Right ventricle myocardium inferior (tissue), 1 donor: ENCODE data around the gene TECTB. TPM values are rescaled to one million over a fixed set of nuclear protein-coding genes. Genes with fewer than 3 reads are reported as not detected.

Source experiments
- ATAC-seq: fragments of 200-7000 bp; cut with Tn5 transposase; one replicate; pipeline ENCODE4 v1.9.1; 2020; ENCODE audit warnings: mild to moderate bottlenecking, moderate library complexity
- DNase-seq: peaks from one replicate; pipeline ENCODE4 v3.0.0; 2021; ENCODE audit errors: missing footprints
- intact Hi-C: fragments of 100-400 bp; cut with DNase I; formaldehyde crosslinking; loops from one replicate; pipeline ENCODE4 v1.11.0; 2022
- total RNA-seq: library from RNA; stranded (reverse); fragmentation: NEBNext Ultra II Directional; extraction: Animal tissue kit (Norgen Biotek cat#: 25700); gene quantifications from one replicate; pipeline ENCODE4 v1.2.1, GENCODE V29; 2021
- donor health status: DM: no; HTN: yes; CAD: no; lungs with severe emphysema.

Gene TECTB
- total RNA-seq, 1 donor from 2014 or later = not detected

DNA sequence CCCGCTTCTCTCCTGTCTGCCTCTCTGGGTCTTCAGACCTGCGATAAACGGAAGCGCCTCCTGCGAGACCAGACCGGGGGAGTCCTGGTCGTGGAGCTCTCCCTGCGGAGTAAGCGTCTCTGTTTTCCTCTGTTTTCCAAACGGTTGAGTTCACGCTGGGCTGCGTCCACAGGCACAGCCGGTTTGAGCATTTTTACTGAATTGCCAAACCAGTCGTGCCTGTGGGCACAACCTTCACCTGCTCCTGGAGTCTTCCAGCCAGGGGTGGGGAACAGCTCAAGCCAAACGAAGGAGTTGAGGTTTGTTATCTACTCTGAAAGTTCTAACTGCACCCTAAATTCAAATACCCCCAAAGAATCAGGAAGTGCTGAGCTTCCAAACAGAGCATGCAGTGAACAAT is 16.3 kb downstream of the TECTB start:
- no peak for DNase-seq
- no peak for ATAC-seq
- intact Hi-C loops = loop anchor here (5.0 kb wide), 1 partner anchor 122 kb away; no protein-coding TSS in a partner anchor

DNA sequence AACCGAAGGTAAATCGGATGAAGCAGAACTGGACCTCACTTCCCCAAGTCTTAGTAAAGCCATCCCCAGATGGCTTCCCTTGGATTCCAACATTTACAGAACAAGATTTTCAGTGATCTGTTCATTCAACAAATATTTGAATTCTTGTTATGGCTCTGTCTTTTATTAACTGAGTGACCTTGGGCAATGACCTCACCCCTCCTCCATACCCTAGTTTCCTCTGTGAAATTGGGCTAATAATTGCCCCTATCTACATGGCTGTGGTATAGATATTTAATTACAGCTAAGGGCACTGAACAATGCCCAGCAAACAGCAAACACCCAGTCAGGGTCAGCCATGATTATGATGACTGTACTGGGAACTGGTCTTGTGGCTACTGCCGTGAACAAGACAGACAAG is 19.1 kb downstream of the TECTB start:
- DNase-seq = no peak
- ATAC-seq = no peak
- intact Hi-C loops = no loop called here

DNA sequence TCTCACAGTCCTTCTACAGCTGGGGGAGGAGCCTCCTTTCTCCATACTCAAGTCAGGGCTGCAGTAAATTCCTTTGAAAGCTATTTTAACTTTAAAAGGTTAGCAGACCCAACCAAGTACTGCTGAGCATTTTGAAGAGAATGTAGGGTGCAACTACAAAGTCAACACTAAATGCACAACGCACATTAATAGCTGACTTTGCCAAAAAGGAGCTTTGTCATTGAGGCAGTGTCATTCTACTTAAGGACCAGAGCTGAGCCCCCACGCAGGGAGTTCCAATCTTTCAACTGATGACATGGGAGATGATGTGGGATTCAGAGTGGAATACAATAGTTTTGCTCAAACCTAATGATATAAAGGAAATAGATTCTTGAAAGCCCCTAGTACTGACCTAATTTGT is 20.3 kb downstream of the TECTB start:
- intact Hi-C loops = no loop called here
- ATAC-seq = no peak
- no peak for DNase-seq

DNA sequence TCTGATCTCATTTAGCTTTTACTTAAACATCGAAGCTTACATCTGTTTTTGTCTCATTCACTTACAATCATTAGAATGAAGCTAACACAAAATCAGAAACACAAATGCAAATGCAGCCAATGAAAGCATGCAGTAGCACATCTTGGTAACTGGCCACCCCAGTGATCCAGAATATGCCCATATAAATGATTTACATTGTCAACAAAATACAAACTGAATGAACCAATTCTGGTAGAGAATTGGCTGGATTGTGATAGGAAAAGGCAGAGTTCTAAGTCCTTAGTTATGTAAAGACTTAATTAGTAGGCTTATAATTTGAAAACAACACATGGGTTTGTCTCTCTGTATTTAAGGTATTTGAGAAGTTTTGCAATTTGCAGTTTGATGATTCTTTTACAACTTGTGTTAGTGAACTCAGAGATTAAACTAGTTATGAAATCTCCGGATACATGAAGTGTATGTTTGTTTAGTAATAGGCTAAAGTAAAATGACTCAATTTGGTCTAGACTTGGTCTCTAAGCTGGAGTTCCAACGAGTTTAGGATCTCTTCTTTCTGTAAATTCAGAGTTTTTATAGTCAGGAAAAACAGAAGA is 21.2 kb downstream of the TECTB start:
- no peak for DNase-seq
- intact Hi-C loops = no loop called here
- no peak for ATAC-seq

DNA sequence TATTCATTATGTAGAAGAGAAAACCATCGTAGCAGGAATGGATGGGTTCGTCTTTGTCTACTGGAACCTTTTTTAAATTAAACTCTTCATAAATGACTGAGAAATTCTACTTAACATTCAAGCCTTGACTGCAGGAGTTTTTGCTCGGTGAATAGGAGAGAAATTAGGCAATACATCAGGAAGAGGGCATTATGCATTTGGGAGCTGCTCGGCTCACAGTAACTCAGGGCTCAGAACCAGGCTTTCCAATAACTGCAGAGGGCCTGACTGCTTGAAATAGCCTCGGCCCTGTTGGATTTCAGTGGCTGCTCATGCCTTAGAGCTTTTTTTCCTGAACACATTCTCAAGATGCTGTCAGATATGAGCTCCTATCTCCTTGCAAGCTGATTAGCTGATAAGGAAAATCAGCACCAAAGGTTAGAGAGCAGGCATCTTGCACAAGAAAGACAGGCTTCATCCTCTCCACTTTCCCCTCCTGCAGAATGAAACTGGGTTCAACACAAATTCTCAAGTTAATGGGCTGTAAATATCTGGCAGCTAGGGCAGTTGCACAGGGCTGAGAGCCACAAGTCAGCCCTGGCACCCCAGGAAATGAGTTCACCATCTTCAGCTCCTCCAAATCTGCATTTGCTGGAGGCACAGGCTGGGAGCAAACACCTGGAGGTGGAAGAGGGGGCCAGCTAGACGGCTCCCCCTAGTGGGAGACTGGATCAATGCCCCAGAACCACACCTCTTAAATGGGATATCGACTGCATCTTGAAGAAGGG is 24.3 kb downstream of the TECTB start:
- DNase-seq (no peak), ATAC-seq (peak; percentile 62)
- intact Hi-C loops = loop anchor here (1.0 kb wide), 1 partner anchor 131 kb away; no protein-coding TSS in a partner anchor

DNA sequence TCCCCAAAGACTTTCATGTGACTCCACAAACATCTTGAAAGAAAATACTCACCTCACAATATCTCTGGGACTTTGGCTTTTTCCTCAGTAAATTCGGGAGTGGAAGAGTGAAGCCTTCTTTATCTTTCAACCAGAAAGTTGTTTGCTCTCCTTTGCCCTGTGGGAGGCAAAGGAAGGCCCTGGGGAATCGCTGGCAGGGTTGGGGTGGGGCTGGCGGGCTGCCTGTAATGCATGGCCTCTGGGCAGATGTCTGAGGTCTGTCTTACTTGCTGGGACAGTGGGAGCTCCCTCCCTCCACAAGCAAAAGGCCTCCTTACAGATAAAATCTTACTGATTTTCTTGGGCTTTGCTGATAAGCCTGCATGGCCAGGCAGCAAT is 24.9 kb downstream of the TECTB start:
- ATAC-seq = no peak
- no peak for DNase-seq

DNA sequence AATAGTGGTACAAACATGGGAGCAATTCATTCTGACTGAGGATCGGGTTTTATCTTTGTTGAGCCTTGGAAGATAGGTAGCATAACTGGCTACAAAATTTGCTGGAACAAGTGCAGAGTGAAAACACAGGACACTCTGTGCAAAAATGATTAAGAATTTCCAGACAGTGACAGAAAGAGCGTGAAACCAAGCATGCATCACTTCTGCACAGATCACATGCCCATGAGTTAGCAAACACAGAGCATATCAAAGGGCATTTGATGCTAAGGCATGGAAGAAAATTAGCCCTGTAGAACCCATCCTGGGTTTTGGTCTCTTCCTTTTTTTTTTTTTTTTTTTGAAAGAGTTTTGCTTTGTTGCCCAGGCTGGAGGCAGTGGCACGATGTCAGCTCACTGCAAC is 28.3 kb downstream of the TECTB start:
- no peak for DNase-seq
- intact Hi-C loops = loop anchor here (10.0 kb wide), 3 partner anchors 123 to 557 kb away; no protein-coding TSS in a partner anchor
- no peak for ATAC-seq

More for the DNA sequence above, 24.9 kb downstream of the TECTB start:
- intact Hi-C loops = loop anchor here (1.0 kb wide), 1 partner anchor 132 kb away; no protein-coding TSS in a partner anchor

DNA sequence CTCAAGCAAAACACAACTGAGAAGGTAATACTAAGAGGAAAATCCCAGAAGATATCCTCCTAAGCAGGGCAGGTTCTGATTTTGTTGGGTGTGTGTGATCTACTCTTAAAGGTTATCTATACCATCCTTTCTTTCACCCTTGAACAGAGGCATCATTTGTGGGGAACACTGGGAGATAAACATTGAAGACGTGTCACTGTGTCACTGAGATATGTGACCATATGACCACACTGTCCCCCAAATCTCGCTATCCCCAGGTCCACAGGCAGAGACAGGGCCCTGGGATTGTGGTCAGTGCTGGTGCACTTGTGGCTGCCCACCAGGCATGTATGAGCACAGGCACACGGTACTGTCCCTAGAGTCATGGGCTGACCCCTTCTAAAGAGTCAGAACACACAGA is 30.0 kb downstream of the TECTB start:
- DNase-seq = no peak
- no peak for ATAC-seq
- intact Hi-C loops = loop anchor here (10.0 kb wide), 3 partner anchors 122 to 558 kb away; no protein-coding TSS in a partner anchor

DNA sequence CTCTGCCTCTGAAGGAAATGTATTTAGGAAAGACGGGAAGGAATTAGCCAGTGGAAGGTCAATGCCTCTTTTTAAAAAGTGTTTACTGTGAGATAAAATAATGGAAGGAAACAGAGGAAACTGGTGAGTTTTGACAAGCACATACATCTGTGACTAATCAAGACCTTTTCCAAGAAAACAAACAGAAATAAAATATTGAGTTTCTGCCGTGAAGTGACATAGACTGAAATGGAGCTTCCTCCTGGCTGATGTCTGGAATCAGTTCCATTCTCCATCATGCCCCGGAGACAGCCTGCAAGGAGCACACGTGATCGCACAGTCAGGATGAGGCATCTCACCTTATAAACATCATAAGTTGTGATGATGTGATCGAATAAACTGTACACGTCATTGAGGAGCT is 30.7 kb downstream of the TECTB start:
- DNase-seq (no peak), ATAC-seq (no peak)
- intact Hi-C loops = loop anchor here (10.0 kb wide), 3 partner anchors 121 to 559 kb away; no protein-coding TSS in a partner anchor

DNA sequence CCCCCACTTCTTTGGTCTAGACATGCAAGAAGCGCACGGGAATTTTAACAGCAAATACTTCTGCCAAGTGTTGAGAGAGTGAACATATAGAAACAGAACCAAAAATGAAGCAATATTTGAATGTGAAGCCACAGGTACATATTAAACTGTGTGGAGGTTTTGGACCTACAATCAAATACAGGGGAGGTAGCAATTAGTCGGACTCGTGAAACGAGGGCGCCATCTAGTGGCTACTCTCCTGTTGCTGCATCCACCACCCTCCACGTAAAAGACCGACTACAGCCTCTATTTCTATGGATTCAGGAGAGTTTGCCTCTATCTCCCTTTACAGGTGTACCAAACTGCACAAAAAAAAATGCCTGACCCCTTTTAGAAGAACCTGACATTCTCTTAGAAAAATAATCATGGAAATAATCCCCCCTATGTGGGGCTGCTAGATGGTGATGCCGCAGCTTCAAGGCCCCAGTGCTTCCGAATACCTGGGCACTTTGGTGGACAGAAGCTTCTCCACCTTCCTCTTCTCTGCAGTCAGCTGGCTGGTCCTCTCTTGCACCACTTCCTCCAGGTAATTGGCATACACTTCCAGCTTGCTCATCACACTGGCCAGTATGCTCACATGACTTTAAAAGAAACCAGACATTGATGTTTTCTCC is 31.7 kb downstream of the TECTB start:
- DNase-seq (peak; percentile 77), ATAC-seq (peak; percentile 71)
- intact Hi-C loops = loop anchor here (10.0 kb wide), 3 partner anchors 120 to 560 kb away; no protein-coding TSS in a partner anchor

DNA sequence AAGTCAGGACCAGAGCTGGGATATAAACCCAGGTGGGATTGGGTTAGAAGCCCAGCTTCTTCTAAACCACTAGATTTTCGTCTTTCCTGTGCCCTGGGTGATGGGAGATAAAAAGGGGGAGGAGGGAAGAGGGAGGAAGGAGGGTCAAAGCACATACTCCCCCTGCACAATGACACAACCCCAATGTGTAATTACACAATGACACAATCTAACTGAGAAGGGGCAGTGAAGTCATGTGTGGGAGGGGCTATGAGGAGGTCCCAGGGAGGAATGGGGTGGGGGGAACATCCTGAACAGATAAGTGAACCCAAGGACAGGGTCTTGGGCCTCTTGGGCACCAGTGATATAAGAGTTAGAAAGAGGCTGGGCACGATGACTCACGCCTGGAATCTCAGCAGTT is 44.5 kb downstream of the TECTB start:
- ATAC-seq (no peak), DNase-seq (no peak)
- intact Hi-C loops = no loop called here

DNA sequence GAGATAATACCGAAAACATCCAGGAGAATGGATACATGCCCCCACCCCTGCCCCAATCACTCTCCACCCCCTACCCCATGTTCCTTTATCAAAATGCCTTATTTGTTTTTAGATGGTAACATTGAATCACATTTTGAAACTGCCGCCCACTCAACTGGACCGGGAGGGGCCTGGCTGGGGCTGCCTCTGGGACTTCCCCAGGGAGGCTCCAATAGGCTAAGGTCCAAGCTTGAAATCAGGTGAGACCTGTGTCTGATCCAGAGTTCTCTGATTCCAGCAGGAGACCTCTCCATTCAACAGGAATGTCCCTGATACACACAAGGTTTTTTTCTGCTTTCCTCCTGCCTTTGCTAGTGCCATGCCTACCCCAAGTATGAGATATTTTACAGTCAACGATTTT is 47.0 kb downstream of the TECTB start:
- intact Hi-C loops = no loop called here
- ATAC-seq (no peak), DNase-seq (no peak)

DNA sequence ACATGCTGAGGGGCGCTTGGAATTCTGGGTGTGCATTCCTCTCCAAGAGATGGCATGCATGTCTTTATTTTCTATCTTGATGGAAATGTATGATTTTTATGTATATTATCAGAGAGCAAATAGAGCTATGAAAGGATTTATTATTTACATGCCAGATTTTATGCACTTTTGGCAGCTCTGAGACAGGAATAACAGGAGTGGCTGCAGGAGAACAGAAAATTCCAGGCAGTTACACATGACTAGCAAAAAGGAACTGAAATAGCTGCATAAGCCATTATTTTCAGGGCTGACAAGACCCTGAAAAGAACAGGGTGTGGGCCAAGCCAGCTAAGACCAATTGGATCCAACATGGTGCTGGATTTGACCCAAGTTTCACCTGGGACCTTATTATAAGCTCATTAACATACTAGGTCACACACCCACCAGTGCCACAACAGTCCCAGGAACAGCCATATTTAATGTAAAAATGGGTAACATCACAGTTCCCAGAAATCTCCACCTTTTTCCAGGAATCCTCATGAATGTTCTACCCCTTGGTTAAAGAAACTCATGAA is 47.5 kb downstream of the TECTB start:
- intact Hi-C loops = no loop called here
- ATAC-seq = no peak
- no peak for DNase-seq

DNA sequence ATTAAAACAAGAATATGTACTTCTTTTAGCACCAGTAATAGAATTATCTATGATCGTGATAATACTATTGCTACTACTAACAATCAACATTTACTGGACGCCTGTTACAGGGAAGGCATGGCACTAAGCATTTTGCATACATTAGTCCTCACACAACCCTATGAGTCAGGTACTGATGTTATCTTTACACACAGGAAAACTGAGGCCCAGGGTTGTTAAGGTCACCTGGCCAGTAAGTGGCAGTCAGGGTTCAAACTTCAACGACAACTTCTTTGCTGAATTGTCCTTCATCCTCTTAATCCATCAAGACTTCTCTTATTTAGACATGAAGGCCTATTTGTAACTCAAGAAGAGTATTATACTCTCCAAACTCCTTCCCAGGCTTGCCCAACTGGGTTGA is 48.8 kb downstream of the TECTB start:
- ATAC-seq (no peak), DNase-seq (no peak)
- intact Hi-C loops = no loop called here

DNA sequence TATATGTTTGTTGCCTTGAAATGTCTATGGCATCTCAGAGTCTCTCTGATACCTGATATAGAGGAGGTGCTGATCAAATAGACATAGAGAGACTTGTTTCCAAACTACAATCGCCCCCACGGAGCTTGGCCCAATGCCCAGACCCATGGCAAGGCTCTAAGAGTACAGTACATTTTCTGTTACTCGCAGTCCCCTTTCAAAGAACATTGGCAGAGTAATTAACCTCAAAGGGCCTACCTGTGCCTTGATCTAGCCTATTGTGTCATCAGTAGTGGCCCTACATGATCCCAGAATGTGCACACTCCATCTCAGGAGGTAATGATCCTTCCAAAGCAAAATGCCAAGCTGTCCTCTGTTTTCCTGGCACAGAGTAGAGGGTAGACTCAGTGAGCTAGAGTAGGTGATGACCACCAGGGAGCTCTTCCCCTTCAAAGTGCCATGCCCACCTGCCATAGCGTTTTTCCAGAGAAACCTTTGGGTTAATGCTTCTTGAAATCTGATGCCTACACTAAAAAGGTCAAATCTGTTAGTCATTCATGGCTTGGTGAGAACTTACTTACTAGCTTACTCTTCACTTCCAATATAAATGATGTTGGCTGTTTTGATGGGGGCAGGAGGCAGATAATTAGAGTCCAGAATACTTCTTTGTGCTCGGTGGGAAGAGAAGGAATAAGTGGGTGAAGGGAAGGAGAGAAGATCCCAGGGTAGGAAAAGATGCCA is 49.5 kb downstream of the TECTB start:
- DNase-seq (no peak), ATAC-seq (no peak)
- intact Hi-C loops = no loop called here

DNA sequence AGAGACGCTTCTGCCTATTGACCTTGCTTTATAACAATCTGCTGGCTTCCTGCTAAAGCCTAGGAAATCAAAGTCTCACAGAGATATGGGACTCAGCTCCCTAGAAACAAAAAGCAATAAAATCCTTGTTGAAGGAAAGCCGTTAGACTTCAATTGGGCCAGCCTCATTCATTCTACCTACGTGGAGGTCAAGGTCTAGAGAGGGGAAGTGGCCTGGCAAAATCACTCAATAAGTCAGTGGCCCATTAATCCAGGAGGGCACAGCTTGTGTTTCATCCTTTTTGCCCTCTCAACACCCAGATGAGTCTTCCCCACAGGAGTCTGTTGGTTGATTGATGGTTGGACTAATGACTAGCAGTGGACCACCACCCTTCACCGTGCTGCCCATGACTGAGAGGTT is 50.3 kb downstream of the TECTB start:
- ATAC-seq (no peak), DNase-seq (no peak)
- intact Hi-C loops = no loop called here

DNA sequence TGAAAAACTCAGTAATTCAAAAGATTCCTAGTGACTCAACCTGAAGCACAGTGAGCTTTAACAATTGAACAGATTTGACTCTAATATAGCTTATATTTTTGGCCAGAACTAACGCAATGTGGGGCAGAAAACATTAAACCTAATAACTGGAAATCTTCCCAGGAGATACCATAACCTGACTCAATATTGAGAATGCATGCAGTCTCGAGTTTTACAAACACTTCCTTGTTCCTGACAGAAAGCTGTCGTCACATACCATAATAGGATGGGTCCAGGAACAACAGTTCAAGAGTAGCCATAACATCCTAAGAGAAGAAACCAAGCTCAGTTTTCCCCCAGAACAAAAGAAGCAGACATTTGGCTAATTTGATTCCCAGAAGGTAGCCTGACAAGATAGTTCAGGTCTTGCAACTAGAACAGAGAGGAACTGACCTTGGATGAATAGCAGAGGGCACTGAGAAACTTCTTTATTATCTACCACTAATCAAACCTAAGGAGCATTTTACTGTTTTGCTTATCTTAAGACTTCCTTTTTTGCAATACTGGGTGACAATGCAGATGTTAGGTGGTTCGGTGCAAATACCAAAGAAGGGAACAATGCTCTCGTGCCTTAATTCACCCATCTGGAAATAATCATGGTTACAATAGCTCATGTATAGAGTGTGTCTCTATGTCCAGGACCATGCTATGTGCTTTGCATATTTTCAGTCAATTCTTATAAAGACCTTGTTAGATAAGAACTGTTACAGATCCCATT is 52.1 kb downstream of the TECTB start:
- ATAC-seq = no peak

DNA sequence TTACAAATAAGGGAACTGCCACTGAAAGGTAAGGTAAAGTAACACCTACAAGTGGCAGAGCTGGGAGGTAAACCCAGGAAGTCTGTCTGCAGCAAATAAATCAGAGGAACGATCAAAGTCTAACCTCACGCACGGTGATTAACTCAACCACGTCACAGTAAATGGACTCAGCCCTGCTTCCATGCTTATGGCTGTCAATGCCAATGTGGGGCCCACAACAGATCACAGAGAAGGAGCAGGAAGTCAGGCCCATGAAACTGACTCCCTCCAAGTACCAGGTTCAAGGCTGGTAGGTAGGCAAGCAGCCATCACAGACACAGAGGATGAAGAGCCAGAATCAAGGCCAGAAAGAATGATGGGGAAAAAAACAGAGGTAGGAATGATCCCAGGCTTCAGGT is 52.7 kb downstream of the TECTB start:
- DNase-seq (no peak), ATAC-seq (no peak)
- intact Hi-C loops = no loop called here

More for the DNA sequence above, 52.1 kb downstream of the TECTB start:
- no peak for DNase-seq
- intact Hi-C loops = no loop called here
